ENCODE results near the gene ALDH1L1.

DNA sequence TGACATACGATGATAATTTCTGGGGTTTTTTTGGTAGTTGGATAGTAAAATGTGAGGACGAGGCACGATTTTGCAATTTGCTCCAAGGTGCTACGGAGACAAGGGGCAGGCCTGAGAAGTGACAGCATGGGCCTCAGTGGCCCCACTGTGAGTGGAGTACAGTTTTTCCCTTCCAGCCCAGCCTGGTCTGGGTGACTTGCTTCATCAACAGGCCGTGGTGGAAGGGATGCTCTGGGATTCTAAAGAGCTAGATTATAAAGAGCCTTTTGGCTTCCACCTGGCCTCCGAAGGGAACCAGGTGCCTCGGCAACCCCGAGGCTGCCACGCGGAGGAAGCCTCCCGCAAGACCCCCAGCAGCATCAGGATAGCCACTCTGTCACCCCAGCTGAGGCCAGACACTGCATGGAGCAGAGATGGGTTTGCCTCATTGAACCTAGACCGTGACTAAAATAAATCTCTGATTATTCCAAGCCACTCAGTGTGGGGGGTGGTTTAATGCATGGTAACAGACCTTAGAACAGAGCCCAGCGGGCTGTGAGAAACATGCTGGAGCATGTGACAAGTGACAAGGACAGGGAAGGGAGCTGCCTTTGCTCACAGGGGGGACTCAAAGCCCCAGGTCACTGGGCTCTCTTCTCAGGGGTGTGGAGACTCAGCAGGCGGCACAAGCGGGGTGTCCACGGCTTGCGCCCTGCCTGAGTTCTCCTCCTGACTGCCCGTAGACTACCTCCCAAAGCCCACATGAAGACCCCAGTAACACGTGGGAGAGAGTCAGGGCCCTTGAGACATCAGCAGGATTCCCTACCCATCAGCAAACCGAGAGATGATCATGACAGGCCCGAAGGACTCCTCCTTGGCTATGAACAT is 73.8 kb downstream of the ALDH1L1 start:
- TF ChIP-seq MXI1 (IDR thresholded peaks at IDR 0.05; ENCODE audit: borderline replicate concordance, low read depth, low read length) (no peak), CTCF (conservative IDR thresholded peaks at IDR 0.05; ENCODE audit: low read depth, low read length) (no peak), POLR2A (IDR thresholded peaks at IDR 0.05; ENCODE audit: low read depth, low read length) (no peak), FOS (IDR thresholded peaks at IDR 0.05; ENCODE audit: low read depth, low read length) (no peak), RCOR1 (IDR thresholded peaks at IDR 0.05; ENCODE audit: insufficient replicate concordance, low read length) (no peak), RAD21 (IDR thresholded peaks at IDR 0.05; ENCODE audit: low read length) (no peak), BHLHE40 (IDR thresholded peaks at IDR 0.05; ENCODE audit: low read depth, low read length) (no peak), MAZ (IDR thresholded peaks at IDR 0.05; ENCODE audit: borderline replicate concordance, low read depth, low read length) (no peak), SMC3 (IDR thresholded peaks at IDR 0.05; ENCODE audit: low read depth, low read length) (no peak), ELK1 (IDR thresholded peaks at IDR 0.05; ENCODE audit: borderline replicate concordance, low read depth, low read length) (no peak)
